Adrenal gland (tissue), 12 donors: Measurements from ENCODE around the gene GHR. TPM values are rescaled to one million over a fixed set of nuclear protein-coding genes. Genes with fewer than 3 reads are reported as not detected.

Experiments
- DNase-seq, 7 donors: peaks; one replicate each; pipeline ENCODE4 v3.0.0-alpha.2; 2019 to 2020
- H3K27ac ChIP-seq, 5 donors: fragments of 200-600 bp; sonication (generic) in 4 of 5; 1 replicate in 3 of 5; 2 replicates in 2 of 5; pipeline versions ENCODE4 v1.5.1 to v1.8.0; 2016 to 2020; ENCODE audit warnings: mild to moderate bottlenecking in 1 of 5
- H3K27me3 ChIP-seq: fragments of 200-600 bp; 2 replicates; pipeline ENCODE4 v1.8.0; 2021
- H3K36me3 ChIP-seq, 2 donors: fragments of 200-600 bp; replicated peaks in 1 of 2; 1 replicate in 1 of 2; 2 replicates in 1 of 2; pipeline versions ENCODE4 v1.5.1 to v1.8.0; 2018 to 2022
- H3K4me1 ChIP-seq, 2 donors: fragments of 200-600 bp; replicated peaks in 1 of 2; 1 replicate in 1 of 2; 2 replicates in 1 of 2; pipeline versions ENCODE4 v1.5.1 to v1.8.0; 2018 to 2021
- H3K4me3 ChIP-seq, 4 donors: fragments of 200-600 bp; sonication (generic) in 3 of 4; one replicate each; pipeline ENCODE4 v1.5.1; 2016 to 2018
- H3K9me3 ChIP-seq, 3 donors: fragments of 200-600 bp; sonication (generic) in 1 of 3; replicated peaks in 1 of 3; 1 replicate in 2 of 3; 2 replicates in 1 of 3; pipeline versions ENCODE4 v1.5.1 to v1.8.0; 2016 to 2021
- POLR2A ChIP-seq, 2 donors: fragments of 450-650 bp; IDR thresholded peaks; one replicate each; pipeline ENCODE4 v1.6.1; 2017; ENCODE audit warnings: antibody characterized with exemption in 2 of 2, mild to moderate bottlenecking in 2 of 2, moderate library complexity in 1 of 2
- WGBS, 4 donors: extraction: QIAGEN DNeasy Blood & Tissue Kit in 2 of 4; methylation state at CpG; one replicate each; pipeline versions ENCODE4 v1.1.5 to v1.1.7; 2013 to 2017; 5-methylcytosine and 5-hydroxymethylcytosine counted together
- intact Hi-C, 2 donors: fragments of 100-400 bp; cut with DNase I; formaldehyde crosslinking; loops; one replicate each; pipeline versions ENCODE4 v1.14.1 to v1.15.0; 2022 to 2023
- polyA plus RNA-seq, 3 donors: library from polyadenylated mRNA; stranded (reverse); fragments of 200-250 nt in 2 of 3; fragments of 350-450 nt in 1 of 3; fragmentation: Illumina TruSeq in 1 of 3; extraction: RNeasy Lipid Tissue Mini Kit (QIAGEN cat#74804) in 1 of 3; gene quantifications; one replicate each; pipeline ENCODE4 v1.2.3, GENCODE V29; 2013 to 2014
- total RNA-seq, 9 donors: library from RNA; depleted of rRNA in 4 of 9; stranded (reverse); fragments of >200 nt in 4 of 9; fragments of 120-200 nt in 1 of 9; fragmentation: NEBNext Ultra II Directional in 1 of 9; extraction: Animal tissue kit (Norgen Biotek cat#: 25700) in 1 of 9; gene quantifications; one replicate each; pipeline versions ENCODE4 v1.1.0 to v1.2.4, GENCODE V29; 2013 to 2023
- TF ChIP-seq, protein P1 (sequence below), 6 experiments: fragments of 450-650 bp in 4 of 6; fragments of 200-600 bp in 2 of 6; sonication (generic) in 1 of 6; IDR thresholded peaks; 1 replicate in 5 of 6; 2 replicates in 1 of 6; pipeline versions ENCODE4 v1.5.1 to v1.8.0; 2016 to 2021; ENCODE audit warnings: antibody characterized with exemption in 6 of 6, mild to moderate bottlenecking in 2 of 6, moderate library complexity in 1 of 6
- donor health status: healthy with polysubstance abuse.
- donor health status: Bipolar disorder and iron deficiency.
- donor health status: DM: yes; HTN: yes; CAD: no.
- donor health status: DM: no; HTN: no; CAD: no.
- donor health status: DM: no; HTN: no; CAD: no.
- donor health status: DM: yes; HTN: yes; CAD: no.

GHR gene
- total and polyA plus RNA-seq, 12 donors = 2.9 to 17.1 (median 10.5) TPM

GRCh38 chr5:42592401-42593140, 169.3 kb downstream of the GHR start:
- 91 to 95% (median 93%) methylated on average over 5 of the region's 5 CpGs for WGBS, 4 donors

DNA sequence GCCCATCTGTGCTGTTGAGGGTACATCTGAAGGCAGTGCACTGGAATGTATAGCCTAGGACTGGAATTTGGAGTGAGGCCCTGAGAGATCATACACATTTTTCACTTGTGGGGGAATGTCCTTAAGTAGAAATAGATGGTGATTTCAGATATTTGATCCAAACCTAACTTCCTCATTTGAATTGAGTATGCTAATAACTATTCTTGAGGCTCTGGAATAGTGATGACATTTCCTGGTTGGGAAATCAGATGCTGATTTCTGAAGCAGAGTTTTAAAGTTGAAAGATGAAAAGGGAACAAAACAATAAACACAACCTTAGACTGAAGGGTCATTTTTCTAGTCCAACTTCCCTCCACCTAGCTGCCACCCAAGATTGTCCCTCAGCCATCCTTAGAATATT, 170.4 kb downstream of the GHR start:
- Histone ChIP-seq H3K4me3 (no peak overlapping the region), H3K4me1 (peaks cover 12 to 20% of the 10 kb centered on the region in 2 donors), H3K27ac (no peak overlapping the region), H3K9me3 (no peaks in the 10 kb centered on the region), H3K36me3 (no peaks in the 10 kb centered on the region), H3K27me3 (no peaks in the 10 kb centered on the region)
- DNase-seq = no peak
- intact Hi-C loops = no loop called here
- no peak for TF ChIP-seq POLR2A (IDR thresholded peaks at IDR 0.05)
- TF ChIP-seq, protein P1, sequence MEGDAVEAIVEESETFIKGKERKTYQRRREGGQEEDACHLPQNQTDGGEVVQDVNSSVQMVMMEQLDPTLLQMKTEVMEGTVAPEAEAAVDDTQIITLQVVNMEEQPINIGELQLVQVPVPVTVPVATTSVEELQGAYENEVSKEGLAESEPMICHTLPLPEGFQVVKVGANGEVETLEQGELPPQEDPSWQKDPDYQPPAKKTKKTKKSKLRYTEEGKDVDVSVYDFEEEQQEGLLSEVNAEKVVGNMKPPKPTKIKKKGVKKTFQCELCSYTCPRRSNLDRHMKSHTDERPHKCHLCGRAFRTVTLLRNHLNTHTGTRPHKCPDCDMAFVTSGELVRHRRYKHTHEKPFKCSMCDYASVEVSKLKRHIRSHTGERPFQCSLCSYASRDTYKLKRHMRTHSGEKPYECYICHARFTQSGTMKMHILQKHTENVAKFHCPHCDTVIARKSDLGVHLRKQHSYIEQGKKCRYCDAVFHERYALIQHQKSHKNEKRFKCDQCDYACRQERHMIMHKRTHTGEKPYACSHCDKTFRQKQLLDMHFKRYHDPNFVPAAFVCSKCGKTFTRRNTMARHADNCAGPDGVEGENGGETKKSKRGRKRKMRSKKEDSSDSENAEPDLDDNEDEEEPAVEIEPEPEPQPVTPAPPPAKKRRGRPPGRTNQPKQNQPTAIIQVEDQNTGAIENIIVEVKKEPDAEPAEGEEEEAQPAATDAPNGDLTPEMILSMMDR (IDR thresholded peaks at IDR 0.05) = no peak

More at GRCh38 chr5:42592401-42593140, 169.3 kb downstream of the GHR start:
- no peaks in the 10 kb centered on the region for H3K27me3 ChIP-seq
- H3K9me3 ChIP-seq = no peaks in the 10 kb centered on the region
- H3K27ac ChIP-seq = no peak overlapping the region
- peaks cover 15 to 26% of the 10 kb centered on the region in 2 donors for H3K4me1 ChIP-seq
- intact Hi-C loops = no loop called here
- H3K4me3 ChIP-seq = no peak overlapping the region
- no peak for DNase-seq
- H3K36me3 ChIP-seq = no peaks in the 10 kb centered on the region
- no peak for TF ChIP-seq POLR2A (IDR thresholded peaks at IDR 0.05)
- TF ChIP-seq, protein P1 (IDR thresholded peaks at IDR 0.05) = no peak

- WGBS, 4 donors = 79 to 97% (median 83%) methylated on average over 2 of the region's 2 CpGs
These were observed 172.4 kb downstream of the GHR start for GRCh38 chr5:42595597-42595996.

DNA sequence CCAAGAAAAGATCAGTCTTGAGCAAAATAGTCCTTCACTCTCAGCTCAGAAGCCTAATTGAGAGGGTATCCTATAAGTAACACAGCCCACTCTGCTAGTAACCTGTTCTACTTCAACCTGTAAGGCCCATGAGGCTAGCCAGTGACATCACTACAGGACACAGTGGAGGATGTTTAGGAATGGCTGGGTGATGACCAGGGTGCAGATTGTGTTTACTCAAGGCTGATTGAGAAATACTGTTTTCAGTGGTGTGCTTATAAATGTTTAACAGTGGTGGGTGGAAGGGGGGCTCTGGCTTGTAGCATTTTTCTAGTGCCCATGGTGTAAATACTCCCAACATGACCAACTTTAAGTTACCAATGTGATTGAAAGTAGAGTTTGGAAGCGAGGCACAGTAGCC, 173.6 kb downstream of the GHR start:
- no peak for DNase-seq
- intact Hi-C loops = no loop called here
- TF ChIP-seq, protein P1 (IDR thresholded peaks at IDR 0.05) = no peak
- TF ChIP-seq POLR2A (IDR thresholded peaks at IDR 0.05) = no peak
- no peak overlapping the region for H3K27ac ChIP-seq
- no peaks in the 10 kb centered on the region for H3K27me3 ChIP-seq
- no peaks in the 10 kb centered on the region for H3K9me3 ChIP-seq
- no peak overlapping the region for H3K4me3 ChIP-seq
- 98 to 100% (median 99%) methylated on average over 1 of the region's 1 CpG for WGBS, 4 donors
- peaks cover 0 to 5% of the 10 kb centered on the region in 2 donors for H3K4me1 ChIP-seq
- H3K36me3 ChIP-seq = no peaks in the 10 kb centered on the region

More at GRCh38 chr5:42595597-42595996, 172.4 kb downstream of the GHR start:
- TF ChIP-seq POLR2A (IDR thresholded peaks at IDR 0.05) = no peak
- TF ChIP-seq, protein P1 (IDR thresholded peaks at IDR 0.05) = no peak
- Histone ChIP-seq H3K4me3 (no peak overlapping the region), H3K9me3 (no peaks in the 10 kb centered on the region), H3K27me3 (no peaks in the 10 kb centered on the region), H3K4me1 (peaks cover 6 to 16% of the 10 kb centered on the region in 2 donors), H3K36me3 (no peaks in the 10 kb centered on the region), H3K27ac (no peak overlapping the region)
- intact Hi-C loops = no loop called here
- DNase-seq = no peak
